ENCODE results near the gene PHLDB1.

PHLDB1 gene

DNA sequence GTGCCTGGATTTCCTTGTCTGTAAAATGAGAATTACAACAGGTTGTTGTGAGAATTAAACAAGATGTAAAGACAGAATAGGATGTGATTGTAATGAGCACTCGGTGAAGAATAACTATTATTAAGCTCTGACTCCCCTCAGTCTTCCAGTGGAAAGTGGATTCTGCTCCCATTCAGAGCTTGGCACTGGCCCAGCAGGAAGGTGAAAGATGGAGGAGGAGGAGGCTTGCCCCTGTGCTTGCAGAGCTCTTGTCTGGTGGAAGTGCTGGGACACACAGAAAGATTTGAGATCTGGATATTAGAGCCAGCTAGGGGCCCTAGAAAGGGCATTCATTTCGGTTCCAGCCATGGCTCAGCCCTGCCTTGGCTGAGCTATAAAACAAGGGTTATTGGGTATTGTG is 28.2 kb downstream of the PHLDB1 start:
- DNase-seq (ENCODE audit: low read depth), result no peak
- H3K4me3 ChIP-seq (ENCODE audit: low read depth, low read length), result peak overlapping the region; percentile 51

DNA sequence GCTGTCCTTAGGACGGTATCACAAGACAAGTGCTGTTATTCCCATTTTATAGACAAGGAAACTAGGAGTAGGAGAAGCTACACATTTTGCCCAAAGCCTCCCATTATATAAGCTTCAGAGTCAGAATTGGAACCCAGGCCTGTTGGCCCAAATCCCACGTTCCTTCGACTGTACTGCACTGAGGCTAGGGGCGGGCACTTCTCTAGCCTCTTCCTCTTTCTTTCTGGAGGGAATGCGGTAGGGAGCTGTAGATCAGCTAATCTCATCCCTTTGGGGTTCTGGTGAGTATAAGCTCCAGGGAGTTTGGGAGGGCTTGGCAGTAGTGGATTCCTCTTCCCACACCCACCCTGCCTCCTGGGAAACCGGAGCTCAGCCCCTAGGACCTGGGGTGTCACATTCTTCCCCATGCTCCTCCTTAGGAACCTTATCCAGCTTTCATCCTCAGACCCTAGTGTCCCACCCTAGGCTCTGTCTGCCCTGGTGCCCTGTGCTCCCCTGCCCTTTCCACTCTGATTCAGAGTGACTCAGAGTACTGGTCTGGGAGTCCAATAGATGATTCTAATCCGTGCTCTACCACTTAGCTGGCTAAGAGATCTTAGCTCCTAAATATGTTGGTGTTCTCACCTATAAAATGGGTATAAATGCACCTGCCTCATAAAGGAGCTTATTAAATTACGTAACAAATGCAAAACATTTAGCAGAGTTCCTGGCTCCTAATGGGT is 29.3 kb downstream of the PHLDB1 start:
- TF ChIP-seq, protein P1, sequence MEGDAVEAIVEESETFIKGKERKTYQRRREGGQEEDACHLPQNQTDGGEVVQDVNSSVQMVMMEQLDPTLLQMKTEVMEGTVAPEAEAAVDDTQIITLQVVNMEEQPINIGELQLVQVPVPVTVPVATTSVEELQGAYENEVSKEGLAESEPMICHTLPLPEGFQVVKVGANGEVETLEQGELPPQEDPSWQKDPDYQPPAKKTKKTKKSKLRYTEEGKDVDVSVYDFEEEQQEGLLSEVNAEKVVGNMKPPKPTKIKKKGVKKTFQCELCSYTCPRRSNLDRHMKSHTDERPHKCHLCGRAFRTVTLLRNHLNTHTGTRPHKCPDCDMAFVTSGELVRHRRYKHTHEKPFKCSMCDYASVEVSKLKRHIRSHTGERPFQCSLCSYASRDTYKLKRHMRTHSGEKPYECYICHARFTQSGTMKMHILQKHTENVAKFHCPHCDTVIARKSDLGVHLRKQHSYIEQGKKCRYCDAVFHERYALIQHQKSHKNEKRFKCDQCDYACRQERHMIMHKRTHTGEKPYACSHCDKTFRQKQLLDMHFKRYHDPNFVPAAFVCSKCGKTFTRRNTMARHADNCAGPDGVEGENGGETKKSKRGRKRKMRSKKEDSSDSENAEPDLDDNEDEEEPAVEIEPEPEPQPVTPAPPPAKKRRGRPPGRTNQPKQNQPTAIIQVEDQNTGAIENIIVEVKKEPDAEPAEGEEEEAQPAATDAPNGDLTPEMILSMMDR (IDR thresholded peaks at IDR 0.05; ENCODE audit: control insufficient read depth, extremely low read depth, insufficient read depth), result no peak
- no peak overlapping the region for H3K4me3 ChIP-seq (ENCODE audit: low read depth, low read length)
- no peak for DNase-seq (ENCODE audit: low read depth)

More for the DNA sequence above, 28.2 kb downstream of the PHLDB1 start:
- TF ChIP-seq, protein P1 (IDR thresholded peaks at IDR 0.05; ENCODE audit: control insufficient read depth, extremely low read depth, insufficient read depth), result no peak

- no peak overlapping the region for H3K4me3 ChIP-seq (ENCODE audit: low read depth, low read length)
- DNase-seq (ENCODE audit: low read depth), result no peak
- TF ChIP-seq, protein P1 (IDR thresholded peaks at IDR 0.05; ENCODE audit: control insufficient read depth, extremely low read depth, insufficient read depth), result no peak
These were observed 31.3 kb downstream of the PHLDB1 start for GRCh38 chr11:118638726-118639125.

DNA sequence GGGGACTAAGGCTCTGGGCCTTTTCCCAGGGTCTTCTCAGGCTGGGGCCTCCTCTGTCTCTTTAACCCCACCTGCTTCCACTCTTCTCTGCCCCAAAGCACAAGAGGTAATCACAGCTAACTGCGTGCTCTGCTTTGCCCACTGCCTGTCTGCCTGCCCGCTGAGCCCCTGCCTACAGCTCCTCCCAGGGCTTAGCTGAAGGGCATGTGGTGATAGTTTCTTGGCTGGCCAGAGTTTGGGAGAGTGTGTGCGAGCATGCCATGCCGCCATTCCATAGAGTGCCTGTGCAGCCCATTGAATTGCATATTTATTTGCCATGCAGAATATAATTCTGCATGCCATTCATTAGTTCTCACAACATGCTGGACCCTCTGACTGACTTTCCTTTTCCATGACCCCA is 32.5 kb downstream of the PHLDB1 start:
- DNase-seq (ENCODE audit: low read depth), result no peak
- no peak overlapping the region for H3K4me3 ChIP-seq (ENCODE audit: low read depth, low read length)
- TF ChIP-seq, protein P1 (IDR thresholded peaks at IDR 0.05; ENCODE audit: control insufficient read depth, extremely low read depth, insufficient read depth), result no peak

DNA sequence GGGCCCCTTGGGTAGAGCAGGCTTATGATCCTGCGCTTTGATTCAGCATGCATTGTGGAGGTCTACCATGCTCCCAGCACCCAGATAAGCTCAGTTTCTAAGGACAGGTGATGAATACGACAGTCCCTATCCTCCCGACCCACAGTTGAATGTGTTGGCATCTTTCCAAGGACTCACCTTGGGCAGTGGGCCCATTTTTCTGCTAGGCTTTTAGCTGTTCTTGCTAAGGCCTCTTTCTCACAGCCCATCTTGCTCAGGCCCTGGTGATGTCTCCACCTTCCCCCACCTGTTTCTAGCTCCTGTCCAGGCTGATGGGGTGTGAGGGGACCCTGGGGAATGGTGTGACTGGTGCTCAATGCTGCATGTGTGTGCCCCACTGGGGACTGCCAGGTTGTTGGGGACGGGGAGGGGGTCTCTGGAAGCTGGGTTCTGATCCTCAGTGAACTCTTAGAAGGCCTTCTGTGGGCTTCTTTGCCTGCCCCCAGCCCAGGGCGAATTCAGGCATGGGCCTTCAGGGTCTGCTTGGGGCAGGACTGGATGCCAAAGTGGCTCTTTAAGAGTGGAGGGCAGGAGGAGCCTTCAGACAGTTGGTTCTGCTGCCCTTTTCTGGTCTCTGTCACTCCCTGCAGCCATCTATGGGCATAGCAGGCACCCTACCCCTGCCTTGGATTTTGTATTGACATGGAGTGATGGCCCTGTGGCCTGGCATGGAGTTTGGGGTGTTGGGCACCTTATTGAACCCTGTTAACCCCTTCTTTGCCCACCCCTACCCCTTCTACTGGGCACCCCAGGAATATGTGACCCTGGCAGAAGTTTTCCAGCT is 33.1 kb downstream of the PHLDB1 start:
- TF ChIP-seq, protein P1 (IDR thresholded peaks at IDR 0.05; ENCODE audit: control insufficient read depth, extremely low read depth, insufficient read depth), result no peak
- DNase-seq (ENCODE audit: low read depth), result no peak
- H3K4me3 ChIP-seq (ENCODE audit: low read depth, low read length), result no peak overlapping the region

DNA sequence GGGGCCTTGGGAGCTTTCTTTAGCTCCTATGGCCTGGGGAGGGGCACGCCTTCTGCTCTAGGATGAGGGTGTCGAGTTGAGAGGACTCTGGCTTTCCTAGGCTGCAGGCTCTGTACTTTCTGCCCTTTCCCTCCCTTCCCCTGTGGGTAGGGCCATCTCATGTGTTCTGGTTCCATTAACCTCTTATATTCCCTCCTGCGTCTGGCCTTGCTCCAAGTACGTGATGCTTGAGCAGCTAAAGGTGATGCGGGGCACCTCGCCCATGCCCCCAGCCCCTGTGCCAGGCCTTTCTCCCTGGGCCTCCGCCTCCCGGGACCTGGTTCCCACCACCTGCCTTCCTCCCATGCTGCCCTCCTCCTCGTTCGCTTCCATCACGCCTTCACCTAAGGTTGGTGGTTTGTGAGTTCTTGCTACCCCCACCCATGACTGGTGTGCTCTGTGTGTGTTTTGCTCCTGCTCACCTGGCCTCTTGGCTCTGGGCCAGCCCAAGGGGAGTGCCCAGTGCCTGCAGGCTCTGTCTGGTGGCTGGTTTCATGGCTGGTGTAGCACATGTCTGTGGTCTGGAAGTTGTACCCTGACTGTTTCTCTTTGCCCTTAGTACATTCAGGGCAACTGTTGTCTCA is 34.1 kb downstream of the PHLDB1 start:
- TF ChIP-seq, protein P1 (IDR thresholded peaks at IDR 0.05; ENCODE audit: control insufficient read depth, extremely low read depth, insufficient read depth), result no peak
- DNase-seq (ENCODE audit: low read depth), result no peak
- no peak overlapping the region for H3K4me3 ChIP-seq (ENCODE audit: low read depth, low read length)

All from LNCaP clone FGC (cell line).